ENCODE measurements around the gene TMEFF2. TPM values are rescaled to one million over a fixed set of nuclear protein-coding genes. Genes with fewer than 3 reads are reported as not detected.

The TMEFF2 gene
- total and polyA plus RNA-seq, 10 of the 15 experiments (the other 5 are each of a cell fraction or from before 2014, with no cell fraction given): not detected

- no TSS peak for BruUV-seq (replicated peaks)
- ChIA-PET CTCF (interaction anchor here (1.4 kb wide), 1 partner anchor 172 kb away, joined by 5 read pairs; no protein-coding TSS in a partner anchor), POLR2A (no interaction called here), RAD21 (ENCODE audit: unreplicated experiment) (no interaction called here), SMC1A (ENCODE audit: uncharacterized antibody, unreplicated experiment) (interaction anchor here (1.0 to 1.8 kb wide), 3 partner anchors 10 to 40 kb away, joined by 3 to 8 read pairs (median 3); no protein-coding TSS in a partner anchor)
- Histone ChIP-seq H3K9me3 (replicated peaks; ENCODE audit: control insufficient read depth, insufficient read depth, low read length) (no peaks in the 10 kb centered on the region), H3K4me1 (ENCODE audit: control insufficient read depth, insufficient read depth, low read length) (no peaks in the 10 kb centered on the region), H3K27me3 (replicated peaks in 1 of 2; ENCODE audit: control insufficient read depth in 2 of 2, insufficient read depth in 2 of 2, low read length in 1 of 2) (no peaks in the 10 kb centered on the region), H3K36me3 (ENCODE audit: control insufficient read depth in 2 of 2, insufficient read depth in 2 of 2, low read length in 1 of 2) (no peaks in the 10 kb centered on the region), H3K4me2 (ENCODE audit: control insufficient read depth, insufficient read depth) (no peak overlapping the region), H3K79me2 (ENCODE audit: control insufficient read depth, insufficient read depth, low read length) (no peaks in the 10 kb centered on the region), H3K4me3 (no peak overlapping the region), H3K9ac (ENCODE audit: control insufficient read depth, insufficient read depth, low read length) (no peak overlapping the region), H3K27ac (ENCODE audit: control insufficient read depth, insufficient read depth) (no peak overlapping the region), H4K20me1 (ENCODE audit: control insufficient read depth, insufficient read depth) (no peaks in the 10 kb centered on the region), H2AFZ (ENCODE audit: control insufficient read depth, low read depth, low read length) (no peak overlapping the region)
- ATAC-seq (no peak), FAIRE-seq (no peak), DNase-seq (ENCODE audit: low read depth, low spot score) (no peak)
- TF ChIP-seq EED (IDR thresholded peaks at IDR 0.05; ENCODE audit: low read depth) (no peak), JUND (IDR thresholded peaks at IDR 0.05; ENCODE audit: low read depth, low read length) (no peak), POU2F2 (IDR thresholded peaks at IDR 0.05; ENCODE audit: borderline replicate concordance, low read depth, low read length) (no peak), TARDBP (IDR thresholded peaks at IDR 0.05; ENCODE audit: borderline replicate concordance) (no peak), WRNIP1 (IDR thresholded peaks at IDR 0.05; ENCODE audit: borderline replicate concordance, low read depth, low read length) (no peak), STAT1 (conservative IDR thresholded peaks at IDR 0.05) (no peak), E4F1 (IDR thresholded peaks at IDR 0.05; ENCODE audit: borderline replicate concordance, partially characterized antibody) (no peak), IRF3 (IDR thresholded peaks at IDR 0.05) (no peak), ZNF384 (IDR thresholded peaks at IDR 0.05; ENCODE audit: borderline replicate concordance, low read depth, low read length) (no peak), SIN3A (IDR thresholded peaks at IDR 0.05; ENCODE audit: low read depth, low read length) (no peak), CBX3 (IDR thresholded peaks at IDR 0.05; ENCODE audit: borderline replicate concordance, low read depth) (no peak), RB1 (IDR thresholded peaks at IDR 0.05; ENCODE audit: borderline replicate concordance) (no peak), GATAD2B (conservative IDR thresholded peaks at IDR 0.05; ENCODE audit: low read depth) (no peak), CREM (IDR thresholded peaks at IDR 0.05; ENCODE audit: low read depth) (no peak), STAT3 (IDR thresholded peaks at IDR 0.05; ENCODE audit: low read depth, low read length) (no peak)
- 40% methylated on average over 6 of the region's 6 CpGs for WGBS (ENCODE audit: insufficient coverage, insufficient replicate concordance, low lambda C conversion rate, missing lambda C conversion rate)
- in situ Hi-C loops (cut with MboI): no loop called here
- intact Hi-C loops (cut with micrococcal nuclease; ENCODE audit: unreplicated experiment): no loop called here
Measured at GRCh38 chr2:192043216-192043870, 151.4 kb downstream of the TMEFF2 start.
